B cell (primary cell): ENCODE data around the gene IFRD2. TPM values are rescaled to one million over a fixed set of nuclear protein-coding genes. Genes with fewer than 3 reads are reported as not detected.

Experiments
- ATAC-seq: fragments of 200-7000 bp; cut with Tn5 transposase; one replicate; pipeline ENCODE4 v1.10.0; 2021; ENCODE audit warnings: low read depth, mild to moderate bottlenecking, moderate number of reproducible peaks, moderate library complexity
- CTCF ChIA-PET: fragments of 350-600 bp; sonication (Branson Sonifier 250); formaldehyde crosslinking; loops from one replicate; lab custom pipeline; 2021; ENCODE audit warnings: antibody characterized with exemption, inconsistent platforms; lab: Charles Lee
- POLR2A ChIA-PET: fragments of 350-600 bp; sonication (Branson Sonifier 250); formaldehyde crosslinking; loops from one replicate; lab custom pipeline; 2021; ENCODE audit warnings: antibody characterized with exemption; lab: Charles Lee
- DNase-seq: peaks from one replicate; pipeline ENCODE4 v3.0.0; 2013
- H2AFZ ChIP-seq: 2 replicates; pipeline ENCODE4 v1.6.1; 2012; ENCODE audit warnings: mild to moderate bottlenecking, low read depth, low read length; ENCODE audit not compliant: insufficient read depth, poor library complexity, severe bottlenecking
- H3K27ac ChIP-seq, 2 donors: 1 replicate in 1 of 2; 2 replicates in 1 of 2; pipeline ENCODE4 v1.5.1; 2012 to 2013; ENCODE audit warnings: low read length in 2 of 2, mild to moderate bottlenecking in 2 of 2, moderate library complexity in 1 of 2
- H3K27me3 ChIP-seq, 4 experiments: fragments of 200-600 bp in 1 of 4; sonication (generic) in 1 of 4; replicated peaks in 1 of 4; 1 replicate in 2 of 4; 2 replicates in 2 of 4; pipeline versions ENCODE4 v1.6.1 to v1.7.0; 2013 to 2016; ENCODE audit warnings: low read length in 3 of 4, mild to moderate bottlenecking in 2 of 4, mixed read lengths in 1 of 4, moderate library complexity in 1 of 4; ENCODE audit not compliant: insufficient read depth in 4 of 4, control insufficient read depth in 3 of 4; ENCODE audit errors: control extremely low read depth in 1 of 4
- H3K36me3 ChIP-seq, 2 experiments: replicated peaks in 1 of 2; 1 replicate in 1 of 2; 2 replicates in 1 of 2; pipeline versions ENCODE4 v1.6.1 to v1.7.1; 2013; ENCODE audit warnings: low read length in 1 of 2; ENCODE audit not compliant: insufficient read depth in 2 of 2, control insufficient read depth in 1 of 2; ENCODE audit errors: control extremely low read depth in 1 of 2, extremely low read depth in 1 of 2
- H3K4me1 ChIP-seq, 2 donors: fragments of 200-600 bp in 1 of 2; sonication (generic) in 1 of 2; 1 replicate in 1 of 2; 2 replicates in 1 of 2; pipeline versions ENCODE4 v1.5.1 to v1.6.1; 2013 to 2017; ENCODE audit warnings: low read length in 2 of 2; ENCODE audit not compliant: control insufficient read depth in 2 of 2, insufficient read depth in 2 of 2
- H3K4me2 ChIP-seq: replicated peaks from 2 replicates; pipeline ENCODE3; 2012; ENCODE audit warnings: mild to moderate bottlenecking, low read depth, low read length; ENCODE audit not compliant: poor library complexity, severe bottlenecking
- H3K4me3 ChIP-seq, 5 experiments: fragments of 200-600 bp in 1 of 5; sonication (generic) in 1 of 5; 1 replicate in 3 of 5; 2 replicates in 2 of 5; pipeline versions ENCODE4 v1.5.1 to v1.7.0; 2011 to 2016; ENCODE audit warnings: low read length in 4 of 5, mild to moderate bottlenecking in 4 of 5, low read depth in 2 of 5, control low read depth in 1 of 5, moderate library complexity in 1 of 5; ENCODE audit not compliant: insufficient read depth in 1 of 5; ENCODE audit errors: control extremely low read depth in 1 of 5, extremely low read depth in 1 of 5
- H3K79me2 ChIP-seq: fragments of 200-600 bp; sonication (generic); one replicate; pipeline ENCODE4 v1.6.0; 2016; ENCODE audit warnings: low read length; ENCODE audit not compliant: control insufficient read depth, insufficient read depth
- H3K9ac ChIP-seq: fragments of 200-600 bp; sonication (generic); 2 replicates; pipeline ENCODE4 v1.6.1; 2017; ENCODE audit warnings: mild to moderate bottlenecking, low read length, moderate library complexity
- H3K9me3 ChIP-seq, 3 donors: one replicate each; pipeline versions ENCODE4 v1.6.1 to v1.7.1; 2013; ENCODE audit warnings: low read length in 2 of 3; ENCODE audit not compliant: control insufficient read depth in 2 of 3, insufficient read depth in 1 of 3; ENCODE audit errors: control extremely low read depth in 1 of 3
- H4K20me1 ChIP-seq: 2 replicates; pipeline ENCODE4 v1.6.0; 2012; ENCODE audit warnings: mild to moderate bottlenecking, low read length; ENCODE audit not compliant: insufficient read depth, control insufficient read depth, poor library complexity, severe bottlenecking
- H3K27ac Mint-ChIP-seq: one replicate; pipeline ENCODE4 v1.8.0; 2021; ENCODE audit warnings: mixed read lengths
- H3K27me3 Mint-ChIP-seq: one replicate; pipeline ENCODE4 v1.8.0; 2021; ENCODE audit warnings: mixed read lengths
- H3K4me1 Mint-ChIP-seq: one replicate; pipeline ENCODE4 v1.8.0; 2021; ENCODE audit warnings: mixed read lengths
- H3K4me3 Mint-ChIP-seq: one replicate; pipeline ENCODE4 v1.8.0; 2021; ENCODE audit warnings: mixed read lengths
- H3K9me3 Mint-ChIP-seq: one replicate; pipeline ENCODE4 v1.8.0; 2022; ENCODE audit warnings: mixed read lengths; ENCODE audit not compliant: insufficient read depth
- EZH2 ChIP-seq: IDR thresholded peaks from 2 replicates; pipeline ENCODE4 v1.6.1; 2012; ENCODE audit warnings: borderline replicate concordance, low read depth, mild to moderate bottlenecking, moderate library complexity, low read length; ENCODE audit not compliant: insufficient read depth, poor library complexity, severe bottlenecking
- WGBS: methylation state at CpG from one replicate; pipeline ENCODE4 v1.1.5; 2013; ENCODE audit warnings: missing lambda C conversion rate; ENCODE audit not compliant: insufficient coverage; 5-methylcytosine and 5-hydroxymethylcytosine counted together
- intact Hi-C: fragments of 100-400 bp; cut with micrococcal nuclease; formaldehyde crosslinking; loops from one replicate; pipeline ENCODE4 v1.10.0; 2022
- polyA plus RNA-seq: library from polyadenylated mRNA; depleted of rRNA; stranded (reverse); fragments of >200 nt; gene quantifications from 2 replicates; pipeline ENCODE4 v1.2.3, GENCODE V29; 2012
- total RNA-seq, 2 donors: library from RNA; stranded (reverse); fragments of 120-200 nt in 1 of 2; gene quantifications; 1 replicate in 1 of 2; 2 replicates in 1 of 2; pipeline versions ENCODE4 v1.2.3 to v1.2.4, GENCODE V29; 2013 to 2022
- TF ChIP-seq, protein P1 (sequence below): fragments of 200-600 bp; IDR thresholded peaks from one replicate; pipeline ENCODE4 v1.8.0; 2022; ENCODE audit warnings: antibody characterized with exemption, mild to moderate bottlenecking

IFRD2 gene
- total and polyA plus RNA-seq, 2 donors (not counting 1 experiment from before 2014, with no cell fraction given), result 63.4 to 80.1 TPM

DNA sequence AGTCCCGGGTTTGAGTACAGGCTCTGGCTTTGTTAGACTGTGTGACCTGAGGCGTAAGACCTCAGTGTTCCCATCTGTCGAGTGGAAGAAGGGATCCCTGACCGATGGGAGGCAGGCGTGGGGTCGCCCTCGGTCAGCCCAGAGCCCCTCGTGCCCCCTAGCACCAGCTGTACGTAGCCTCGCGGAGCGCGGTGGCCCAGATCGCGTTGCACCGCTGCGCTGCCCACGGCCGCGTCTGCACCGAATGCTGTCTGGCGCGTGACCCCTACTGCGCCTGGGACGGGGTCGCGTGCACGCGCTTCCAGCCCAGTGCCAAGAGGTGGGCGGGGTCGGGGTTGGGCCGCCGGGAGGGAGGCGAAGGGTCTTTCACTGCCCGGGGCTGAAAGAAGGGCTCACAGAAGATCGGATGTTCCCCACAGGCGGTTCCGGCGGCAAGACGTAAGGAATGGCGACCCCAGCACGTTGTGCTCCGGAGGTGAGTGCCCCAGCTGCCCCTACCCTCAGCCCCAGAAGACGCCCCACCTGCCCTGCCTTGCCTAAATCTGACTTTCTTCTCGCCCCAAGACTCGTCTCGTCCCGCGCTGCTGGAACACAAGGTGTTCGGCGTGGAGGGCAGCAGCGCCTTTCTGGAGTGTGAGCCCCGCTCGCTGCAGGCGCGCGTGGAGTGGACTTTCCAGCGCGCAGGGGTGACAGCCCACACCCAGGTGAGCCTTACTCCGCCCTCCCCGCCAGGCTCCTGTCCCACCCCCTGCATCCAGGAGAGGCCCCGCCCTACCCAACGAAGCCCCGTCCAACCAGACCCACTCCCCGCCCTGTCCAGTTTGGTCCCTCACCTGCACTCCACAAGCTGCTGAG, 16.9 kb downstream of the IFRD2 start:
- peak; percentile 51 for DNase-seq
- Mint-ChIP-seq H3K9me3 (no peaks in the 10 kb centered on the region), H3K4me3 (peak overlapping the region; percentile 57), H3K4me1 (peaks cover 26% of the 10 kb centered on the region), H3K27me3 (peaks cover 28% of the 10 kb centered on the region), H3K27ac (no peak overlapping the region)
- no peak overlapping the region for H3K4me3 ChIP-seq
- H2AFZ ChIP-seq, result no peak overlapping the region
- ChIA-PET POLR2A (interaction anchor here (0.6 to 0.7 kb wide), 3 partner anchors 65 to 81 kb away, joined by 3 to 6 read pairs (median 3); partner anchors contain the start of gene RASSF1), CTCF (interaction anchor here (0.8 to 3.0 kb wide), 9 partner anchors 17 to 155 kb away, joined by 3 to 12 read pairs (median 4); partner anchors contain the start of genes GNAT1 and IFRD2)
- H3K27ac ChIP-seq, result no peak overlapping the region
- peak overlapping the region; percentile 61 for H3K4me2 ChIP-seq
- peaks cover 10% of the 10 kb centered on the region for H4K20me1 ChIP-seq
- peaks cover 0 to 57% (median 21%) of the 10 kb centered on the region in 4 experiments for H3K27me3 ChIP-seq
- intact Hi-C loops, result no loop called here
- no peak for ATAC-seq
- H3K79me2 ChIP-seq, result no peaks in the 10 kb centered on the region
- no peak overlapping the region for H3K9ac ChIP-seq
- H3K4me1 ChIP-seq, result peaks cover 33 to 39% of the 10 kb centered on the region in 2 donors
- no peak for TF ChIP-seq EZH2
- TF ChIP-seq, protein P1, sequence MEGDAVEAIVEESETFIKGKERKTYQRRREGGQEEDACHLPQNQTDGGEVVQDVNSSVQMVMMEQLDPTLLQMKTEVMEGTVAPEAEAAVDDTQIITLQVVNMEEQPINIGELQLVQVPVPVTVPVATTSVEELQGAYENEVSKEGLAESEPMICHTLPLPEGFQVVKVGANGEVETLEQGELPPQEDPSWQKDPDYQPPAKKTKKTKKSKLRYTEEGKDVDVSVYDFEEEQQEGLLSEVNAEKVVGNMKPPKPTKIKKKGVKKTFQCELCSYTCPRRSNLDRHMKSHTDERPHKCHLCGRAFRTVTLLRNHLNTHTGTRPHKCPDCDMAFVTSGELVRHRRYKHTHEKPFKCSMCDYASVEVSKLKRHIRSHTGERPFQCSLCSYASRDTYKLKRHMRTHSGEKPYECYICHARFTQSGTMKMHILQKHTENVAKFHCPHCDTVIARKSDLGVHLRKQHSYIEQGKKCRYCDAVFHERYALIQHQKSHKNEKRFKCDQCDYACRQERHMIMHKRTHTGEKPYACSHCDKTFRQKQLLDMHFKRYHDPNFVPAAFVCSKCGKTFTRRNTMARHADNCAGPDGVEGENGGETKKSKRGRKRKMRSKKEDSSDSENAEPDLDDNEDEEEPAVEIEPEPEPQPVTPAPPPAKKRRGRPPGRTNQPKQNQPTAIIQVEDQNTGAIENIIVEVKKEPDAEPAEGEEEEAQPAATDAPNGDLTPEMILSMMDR, result no peak
- WGBS, result 7% methylated on average over 65 of the region's 65 CpGs
- peaks cover 0 to 3% (median 0%) of the 10 kb centered on the region in 3 donors for H3K9me3 ChIP-seq
- H3K36me3 ChIP-seq, result no peaks in the 10 kb centered on the region
